ENCODE results near the gene CRYGA. TPM values are rescaled to one million over a fixed set of nuclear protein-coding genes. Genes with fewer than 3 reads are reported as not detected.

Gene CRYGA
- total and polyA plus RNA-seq, 2 donors (not counting 3 experiments of a cell fraction or from before 2014, with no cell fraction given): not detected

DNA sequence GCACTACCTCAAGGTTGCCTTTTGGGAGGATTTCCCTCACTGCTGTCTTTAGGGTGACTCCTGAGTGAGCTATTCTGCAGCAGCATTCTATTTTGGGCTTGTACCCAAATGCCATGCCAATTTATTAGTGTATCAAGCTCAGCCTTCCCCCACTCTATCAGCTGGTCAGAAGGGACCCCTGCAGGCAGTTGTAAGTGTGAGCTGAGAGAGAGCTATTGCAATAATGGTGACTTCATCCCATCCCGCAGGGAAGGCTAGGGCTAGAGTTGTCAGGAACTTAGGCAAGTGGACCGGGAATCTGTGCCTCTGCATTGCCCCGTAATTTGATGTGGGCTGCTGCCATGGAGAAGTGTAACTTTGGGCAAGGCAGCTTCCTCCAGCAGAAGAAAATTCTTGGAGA lies 15.6 kb downstream of the CRYGA start:
- H2AFZ ChIP-seq (ENCODE audit: low read depth, low read length): no peak overlapping the region
- H3K4me3 ChIP-seq (replicated peaks in 1 of 3; ENCODE audit: insufficient read depth in 1 of 3, low read depth in 1 of 3, low read length in 3 of 3): no peak overlapping the region
- H3K27ac ChIP-seq (ENCODE audit: insufficient read depth, low read depth, low read length): no peak overlapping the region
- no peaks in the 10 kb centered on the region for H3K9me3 ChIP-seq (replicated peaks; ENCODE audit: control insufficient read depth, insufficient read depth, low read length)
- H3K4me1 ChIP-seq (ENCODE audit: control insufficient read depth, extremely low read depth, insufficient read depth, low read length): no peaks in the 10 kb centered on the region
- no peak for TF ChIP-seq FOS (IDR thresholded peaks at IDR 0.05; ENCODE audit: borderline replicate concordance, insufficient read depth, low read length)
- TF ChIP-seq, protein P1, sequence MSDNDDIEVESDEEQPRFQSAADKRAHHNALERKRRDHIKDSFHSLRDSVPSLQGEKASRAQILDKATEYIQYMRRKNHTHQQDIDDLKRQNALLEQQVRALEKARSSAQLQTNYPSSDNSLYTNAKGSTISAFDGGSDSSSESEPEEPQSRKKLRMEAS (IDR thresholded peaks at IDR 0.05; ENCODE audit: insufficient read depth, insufficient read length): no peak
- no peak for TF ChIP-seq MYC (IDR thresholded peaks at IDR 0.05; ENCODE audit: low read depth, low read length)
- no peak for TF ChIP-seq EZH2 (IDR thresholded peaks at IDR 0.05; ENCODE audit: borderline replicate concordance, low read depth, low read length, severe bottlenecking)
- TF ChIP-seq, protein P2, sequence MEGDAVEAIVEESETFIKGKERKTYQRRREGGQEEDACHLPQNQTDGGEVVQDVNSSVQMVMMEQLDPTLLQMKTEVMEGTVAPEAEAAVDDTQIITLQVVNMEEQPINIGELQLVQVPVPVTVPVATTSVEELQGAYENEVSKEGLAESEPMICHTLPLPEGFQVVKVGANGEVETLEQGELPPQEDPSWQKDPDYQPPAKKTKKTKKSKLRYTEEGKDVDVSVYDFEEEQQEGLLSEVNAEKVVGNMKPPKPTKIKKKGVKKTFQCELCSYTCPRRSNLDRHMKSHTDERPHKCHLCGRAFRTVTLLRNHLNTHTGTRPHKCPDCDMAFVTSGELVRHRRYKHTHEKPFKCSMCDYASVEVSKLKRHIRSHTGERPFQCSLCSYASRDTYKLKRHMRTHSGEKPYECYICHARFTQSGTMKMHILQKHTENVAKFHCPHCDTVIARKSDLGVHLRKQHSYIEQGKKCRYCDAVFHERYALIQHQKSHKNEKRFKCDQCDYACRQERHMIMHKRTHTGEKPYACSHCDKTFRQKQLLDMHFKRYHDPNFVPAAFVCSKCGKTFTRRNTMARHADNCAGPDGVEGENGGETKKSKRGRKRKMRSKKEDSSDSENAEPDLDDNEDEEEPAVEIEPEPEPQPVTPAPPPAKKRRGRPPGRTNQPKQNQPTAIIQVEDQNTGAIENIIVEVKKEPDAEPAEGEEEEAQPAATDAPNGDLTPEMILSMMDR (IDR thresholded peaks at IDR 0.05; ENCODE audit: extremely low read depth in 1 of 2, insufficient read depth in 1 of 2, low read depth in 1 of 2, low read length in 2 of 2): no peak
- TF ChIP-seq POLR2AphosphoS5 (IDR thresholded peaks at IDR 0.05; ENCODE audit: insufficient read depth, low read depth, low read length): no peak
- TF ChIP-seq JUN (IDR thresholded peaks at IDR 0.05; ENCODE audit: borderline replicate concordance, insufficient read depth, insufficient read length, low read depth): no peak
- no peak for TF ChIP-seq POLR2A (IDR thresholded peaks at IDR 0.05; ENCODE audit: low read depth, low read length)
- no peak for DNase-seq (ENCODE audit: low read depth, low spot score)
- H3K36me3 ChIP-seq (ENCODE audit: control insufficient read depth in 2 of 2, extremely low read depth in 1 of 2, insufficient read depth in 2 of 2, low read length in 2 of 2): no peaks in the 10 kb centered on the region
- POLR2A ChIA-PET: no interaction called here
- H4K20me1 ChIP-seq (replicated peaks; ENCODE audit: control insufficient read depth, extremely low read depth, insufficient read depth, low read length): no peaks in the 10 kb centered on the region
- H3K9ac ChIP-seq (replicated peaks; ENCODE audit: extremely low read depth, insufficient read depth, low read length): no peak overlapping the region
- dilution Hi-C loops (cut with MboI; ENCODE audit: extremely low pct_ligation_motif_present, low sequenced_read_pairs) (no loop called here), intact Hi-C loops (cut with micrococcal nuclease) (no loop called here)
- H3K27me3 ChIP-seq (ENCODE audit: control insufficient read depth in 2 of 2, insufficient read depth in 2 of 2, low read length in 2 of 2): no peaks in the 10 kb centered on the region
- no peak overlapping the region for H3K4me2 ChIP-seq (ENCODE audit: insufficient read depth, low read length)
- H3K79me2 ChIP-seq (ENCODE audit: control insufficient read depth, insufficient read depth, low read length): no peaks in the 10 kb centered on the region
- no peak for FAIRE-seq
- H3K9me1 ChIP-seq (replicated peaks; ENCODE audit: control insufficient read depth, extremely low read depth, insufficient read depth, low read length): no peaks in the 10 kb centered on the region
- BruUV-seq (replicated peaks): no TSS peak
- CTCF ChIA-PET: interaction anchor here (0.9 to 1.4 kb wide), 2 partner anchors 8 to 106 kb away, joined by 3 read pairs; no protein-coding TSS in a partner anchor

Data from endothelial cell of umbilical vein (primary cell).